ENCODE data around the gene VPS13C.
"Not testable (repeated sequence)": the region's sequence is repeated elsewhere in the genome, so short reads cannot be mapped to it uniquely, and the experiment has no call there.

The VPS13C gene

GRCh38 chr15:62048254-62048653, 12.0 kb downstream of the VPS13C start:
- not testable (repeated sequence) for H3K27ac Mint-ChIP-seq; H3K4me3 Mint-ChIP-seq; H3K9me3 Mint-ChIP-seq; H3K27me3 Mint-ChIP-seq; ATAC-seq (replicated peaks); DNase-seq; H3K36me3 Mint-ChIP-seq (ENCODE audit: insufficient read depth)
- H3K4me1 Mint-ChIP-seq (ENCODE audit: low read depth in 2 of 2): peaks cover 20 to 45% of the 10 kb centered on the region in 2 donors

DNA sequence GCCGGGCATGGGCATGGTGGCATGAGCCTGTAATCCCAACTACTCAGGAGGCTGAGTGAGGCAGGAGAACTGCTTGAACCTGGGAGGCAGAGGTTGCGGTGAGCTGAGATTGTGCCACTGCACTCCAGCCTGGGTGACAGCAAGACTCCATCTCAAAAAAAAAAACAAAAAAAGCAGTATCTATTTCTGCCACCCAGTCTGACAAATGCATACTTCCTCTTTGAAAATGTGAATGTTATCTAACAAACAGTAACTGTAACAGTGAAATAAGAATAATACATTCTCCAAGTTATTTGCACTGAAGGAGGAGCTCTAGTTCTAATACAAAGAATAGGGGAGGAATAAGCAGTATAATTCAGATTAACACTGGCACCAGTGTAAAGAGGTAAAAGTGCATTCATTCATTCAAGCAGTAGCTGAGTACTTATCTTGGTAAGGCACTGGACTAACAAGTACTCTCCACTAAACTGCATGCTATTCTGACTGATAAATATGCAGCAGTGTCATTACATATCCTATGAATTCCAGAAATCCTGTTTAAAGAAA, 12.9 kb downstream of the VPS13C start:
- Mint-ChIP-seq H3K4me1 (ENCODE audit: low read depth in 2 of 2) (peaks cover 19 to 43% of the 10 kb centered on the region in 2 donors), H3K36me3 (ENCODE audit: insufficient read depth) (peaks cover 3% of the 10 kb centered on the region), H3K9me3 (no peaks in the 10 kb centered on the region), H3K27ac (peak overlapping the region; percentile 6 to 35), H3K27me3 (no peaks in the 10 kb centered on the region), H3K4me3 (peak overlapping the region in 1 of 2 donors; percentile 37)
- no peak for ATAC-seq (replicated peaks)
- DNase-seq: no peak

DNA sequence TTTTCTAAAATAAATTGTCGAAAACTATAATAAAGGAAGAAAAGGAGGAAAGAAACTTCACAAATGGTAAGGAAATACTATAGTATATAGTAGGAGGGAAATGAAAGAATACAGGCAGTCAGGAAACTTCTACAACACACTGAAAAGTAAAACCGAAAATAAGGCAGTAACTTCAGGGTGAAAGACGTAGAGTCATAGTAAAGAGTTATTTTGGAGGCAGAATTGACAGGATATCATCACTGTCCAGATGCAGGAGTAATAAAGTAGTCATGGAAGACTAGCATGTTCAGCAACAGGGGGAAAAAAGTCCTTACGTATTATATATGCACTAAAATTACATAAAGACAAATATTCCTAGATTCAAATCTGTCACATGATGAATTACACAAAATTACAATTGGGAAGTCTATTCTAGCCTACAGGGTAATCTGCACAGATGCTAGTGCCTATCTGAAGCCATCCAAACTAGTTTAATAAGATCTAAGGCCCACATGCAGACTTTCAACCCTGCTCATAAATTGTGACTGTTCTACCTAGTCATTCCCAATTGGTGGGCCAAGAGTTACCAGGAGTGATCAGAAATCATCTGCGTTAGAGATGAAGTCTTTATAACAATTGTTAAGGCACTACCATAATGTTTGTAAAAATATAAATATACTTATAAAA, 14.0 kb downstream of the VPS13C start:
- Mint-ChIP-seq H3K36me3 (ENCODE audit: insufficient read depth) (peaks cover 12% of the 10 kb centered on the region), H3K27ac (peak overlapping the region; percentile 24 to 29), H3K4me3 (peak overlapping the region; percentile 28 to 36), H3K4me1 (ENCODE audit: low read depth in 2 of 2) (peaks cover 15 to 35% of the 10 kb centered on the region in 2 donors), H3K9me3 (no peaks in the 10 kb centered on the region), H3K27me3 (no peaks in the 10 kb centered on the region)
- DNase-seq: no peak
- peak; percentile 76 for ATAC-seq (replicated peaks)

- no peak overlapping the region for H3K4me3 Mint-ChIP-seq
- H3K36me3 Mint-ChIP-seq (ENCODE audit: insufficient read depth): peaks cover 18% of the 10 kb centered on the region
- no peaks in the 10 kb centered on the region for H3K27me3 Mint-ChIP-seq
- peak overlapping the region in 1 of 2 donors; percentile 31 for H3K27ac Mint-ChIP-seq
- ATAC-seq (replicated peaks): no peak
- H3K4me1 Mint-ChIP-seq (ENCODE audit: low read depth in 2 of 2): peaks cover 12 to 14% of the 10 kb centered on the region in 2 donors
- no peaks in the 10 kb centered on the region for H3K9me3 Mint-ChIP-seq
- DNase-seq: no peak
Measured at GRCh38 chr15:62035256-62035924, 24.9 kb downstream of the VPS13C start.

GRCh38 chr15:62027916-62028315, 32.3 kb downstream of the VPS13C start:
- H3K4me1 Mint-ChIP-seq (ENCODE audit: low read depth in 2 of 2): peaks cover 5 to 15% of the 10 kb centered on the region in 2 donors
- ATAC-seq (replicated peaks) (no peak), DNase-seq (no peak)
- no peaks in the 10 kb centered on the region for H3K9me3 Mint-ChIP-seq
- no peak overlapping the region for H3K4me3 Mint-ChIP-seq
- no peak overlapping the region for H3K27ac Mint-ChIP-seq
- H3K27me3 Mint-ChIP-seq: no peaks in the 10 kb centered on the region
- H3K36me3 Mint-ChIP-seq (ENCODE audit: insufficient read depth): peaks cover 34% of the 10 kb centered on the region

- H3K4me3 Mint-ChIP-seq: no peak overlapping the region
- peaks cover 34% of the 10 kb centered on the region for H3K36me3 Mint-ChIP-seq (ENCODE audit: insufficient read depth)
- no peaks in the 10 kb centered on the region for H3K9me3 Mint-ChIP-seq
- DNase-seq (no peak), ATAC-seq (replicated peaks) (no peak)
- H3K4me1 Mint-ChIP-seq (ENCODE audit: low read depth in 2 of 2): peaks cover 5 to 15% of the 10 kb centered on the region in 2 donors
- H3K27ac Mint-ChIP-seq: no peak overlapping the region
- H3K27me3 Mint-ChIP-seq: no peaks in the 10 kb centered on the region
Measured at GRCh38 chr15:62027263-62027565, 33.0 kb downstream of the VPS13C start.

DNA sequence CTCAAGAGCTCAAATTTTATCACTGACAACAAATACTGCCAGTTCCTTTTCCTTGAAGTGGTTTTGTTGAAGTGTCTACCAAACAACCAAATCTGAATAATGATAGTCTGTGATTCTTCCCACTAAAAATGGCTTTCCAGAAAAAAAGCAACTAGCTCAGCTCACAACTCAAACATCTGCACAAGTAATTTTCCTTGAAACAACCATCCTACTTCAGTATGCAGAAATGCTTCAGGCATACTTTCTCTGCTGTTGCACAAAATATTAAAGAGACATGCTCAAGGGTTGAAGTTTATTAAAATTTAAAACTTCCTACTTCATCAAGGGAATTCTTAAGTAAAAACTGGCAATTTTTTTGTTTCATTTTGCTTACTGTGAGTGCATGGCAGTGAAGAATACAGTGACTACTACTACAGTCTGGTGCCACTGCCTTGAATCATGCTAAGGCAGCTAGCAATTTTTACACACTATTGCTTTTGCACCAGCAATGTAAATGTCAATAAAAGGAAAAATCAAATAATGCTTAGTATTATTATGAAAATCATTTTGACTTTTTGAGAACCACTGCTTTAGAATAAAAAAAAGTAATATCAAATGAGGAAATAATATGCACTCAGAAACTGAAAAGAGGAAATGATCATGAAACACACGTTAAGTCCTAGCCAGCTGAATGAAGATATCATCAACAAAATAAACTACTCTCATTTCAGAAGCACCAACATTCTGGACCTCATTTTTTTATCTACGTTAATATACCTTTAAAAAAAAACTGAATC, 33.6 kb downstream of the VPS13C start:
- no peaks in the 10 kb centered on the region for H3K27me3 Mint-ChIP-seq
- H3K9me3 Mint-ChIP-seq: no peaks in the 10 kb centered on the region
- peaks cover 5 to 15% of the 10 kb centered on the region in 2 donors for H3K4me1 Mint-ChIP-seq (ENCODE audit: low read depth in 2 of 2)
- H3K27ac Mint-ChIP-seq: peak overlapping the region in 1 of 2 donors; percentile 44
- H3K4me3 Mint-ChIP-seq: no peak overlapping the region
- peaks cover 36% of the 10 kb centered on the region for H3K36me3 Mint-ChIP-seq (ENCODE audit: insufficient read depth)
- DNase-seq (no peak), ATAC-seq (replicated peaks) (no peak)

DNA sequence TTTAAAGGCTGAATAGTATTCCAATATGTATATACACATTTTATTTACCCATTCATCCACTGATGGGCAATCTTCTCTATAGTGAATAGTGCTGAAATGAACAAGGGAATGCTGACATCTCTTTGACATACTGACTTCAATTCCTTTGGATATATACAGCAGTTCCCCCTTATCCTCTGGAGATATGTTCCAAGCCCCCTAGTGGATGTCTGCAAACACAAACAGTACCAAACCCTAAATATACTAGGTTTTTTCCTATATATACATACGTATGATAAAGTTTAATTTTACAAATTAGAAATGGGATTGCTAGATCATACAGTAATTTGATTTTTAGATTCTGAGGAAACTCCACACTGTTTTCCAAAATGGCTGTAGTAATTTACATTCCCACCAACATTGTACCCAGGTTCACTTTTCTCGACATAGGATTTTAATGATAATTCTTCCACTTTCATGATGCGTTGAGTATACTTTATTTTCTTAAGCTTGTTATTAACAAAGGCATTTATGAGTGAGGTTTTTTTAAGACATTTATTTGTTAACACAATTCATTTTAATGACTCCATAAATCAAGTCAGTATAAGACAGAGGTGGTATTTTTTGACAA, 38.2 kb downstream of the VPS13C start:
- ATAC-seq (replicated peaks) (no peak), DNase-seq (no peak)
- H3K36me3 Mint-ChIP-seq (ENCODE audit: insufficient read depth): peaks cover 36% of the 10 kb centered on the region
- peaks cover 6 to 10% of the 10 kb centered on the region in 2 donors for H3K4me1 Mint-ChIP-seq (ENCODE audit: low read depth in 2 of 2)
- no peak overlapping the region for H3K27ac Mint-ChIP-seq
- no peaks in the 10 kb centered on the region for H3K27me3 Mint-ChIP-seq
- no peak overlapping the region for H3K4me3 Mint-ChIP-seq
- no peaks in the 10 kb centered on the region for H3K9me3 Mint-ChIP-seq

- Mint-ChIP-seq H3K4me1 (ENCODE audit: low read depth in 2 of 2) (peaks cover 6 to 8% of the 10 kb centered on the region in 2 donors), H3K27me3 (no peaks in the 10 kb centered on the region), H3K36me3 (ENCODE audit: insufficient read depth) (peaks cover 27% of the 10 kb centered on the region), H3K9me3 (peaks cover 0 to 2% of the 10 kb centered on the region in 2 donors), H3K4me3 (no peak overlapping the region), H3K27ac (no peak overlapping the region)
- DNase-seq (no peak), ATAC-seq (replicated peaks) (no peak)
Measured at GRCh38 chr15:62020576-62021160, 39.6 kb downstream of the VPS13C start.

DNA sequence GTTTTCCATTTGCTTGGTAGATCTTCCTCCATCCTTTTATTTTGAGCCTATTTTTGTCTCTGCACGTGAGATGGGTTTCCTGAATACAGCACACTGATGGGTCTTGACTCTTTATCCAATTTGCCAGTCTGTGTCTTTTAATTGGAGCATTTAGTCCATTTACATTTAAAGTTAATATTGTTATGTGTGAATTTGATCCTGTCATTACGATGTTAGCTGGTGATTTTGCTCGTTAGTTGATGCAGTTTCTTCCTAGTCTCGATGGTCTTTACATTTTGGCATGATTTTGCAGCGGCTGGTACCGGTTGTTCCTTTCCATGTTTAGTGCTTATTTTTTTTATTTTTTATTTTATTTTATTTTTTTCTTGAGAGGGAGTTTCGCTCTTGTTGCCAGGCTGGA, 54.9 kb downstream of the VPS13C start:
- H3K4me1 Mint-ChIP-seq (ENCODE audit: low read depth in 2 of 2); H3K27me3 Mint-ChIP-seq; H3K4me3 Mint-ChIP-seq; H3K27ac Mint-ChIP-seq; ATAC-seq (replicated peaks); DNase-seq; H3K9me3 Mint-ChIP-seq: not testable (repeated sequence)
- H3K36me3 Mint-ChIP-seq (ENCODE audit: insufficient read depth): peaks cover 37% of the 10 kb centered on the region

GRCh38 chr15:61997786-61998185, 62.5 kb downstream of the VPS13C start:
- Mint-ChIP-seq H3K9me3 (no peaks in the 10 kb centered on the region), H3K27me3 (no peaks in the 10 kb centered on the region), H3K4me1 (ENCODE audit: low read depth in 2 of 2) (peaks cover 2 to 16% of the 10 kb centered on the region in 2 donors), H3K4me3 (no peak overlapping the region), H3K27ac (peak overlapping the region; percentile 1 to 67), H3K36me3 (ENCODE audit: insufficient read depth) (peaks cover 15% of the 10 kb centered on the region)
- DNase-seq (no peak), ATAC-seq (replicated peaks) (no peak)

GRCh38 chr15:61996056-61996635, 64.1 kb downstream of the VPS13C start:
- DNase-seq: no peak
- Mint-ChIP-seq H3K4me1 (ENCODE audit: low read depth in 2 of 2) (peaks cover 2 to 16% of the 10 kb centered on the region in 2 donors), H3K27me3 (no peaks in the 10 kb centered on the region), H3K36me3 (ENCODE audit: insufficient read depth) (peaks cover 19% of the 10 kb centered on the region), H3K27ac (no peak overlapping the region), H3K9me3 (no peaks in the 10 kb centered on the region), H3K4me3 (no peak overlapping the region)
- ATAC-seq (replicated peaks): no peak

DNA sequence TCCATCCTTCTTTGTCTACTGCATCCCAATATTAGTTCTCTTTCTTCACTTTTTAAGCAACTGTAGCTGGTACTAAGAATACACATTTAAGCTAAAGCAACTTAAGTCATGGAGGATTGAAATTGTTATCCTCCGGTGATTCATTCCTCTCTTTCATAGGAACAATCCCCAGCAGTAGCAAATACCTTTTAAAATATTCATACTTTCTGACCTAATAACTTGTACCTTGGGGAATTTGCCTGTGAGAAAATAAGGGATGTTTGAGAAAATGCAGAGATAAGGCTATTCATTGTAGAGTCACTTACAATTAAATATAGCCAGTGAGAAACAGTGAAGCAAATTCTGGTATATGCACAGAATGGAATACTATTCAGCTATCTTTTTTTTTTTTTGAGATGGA, 66.0 kb downstream of the VPS13C start:
- peak overlapping the region in 1 of 2 donors; percentile 53 for H3K27ac Mint-ChIP-seq
- DNase-seq (no peak), ATAC-seq (replicated peaks) (no peak)
- H3K9me3 Mint-ChIP-seq: no peaks in the 10 kb centered on the region
- H3K27me3 Mint-ChIP-seq: no peaks in the 10 kb centered on the region
- no peak overlapping the region for H3K4me3 Mint-ChIP-seq
- peaks cover 2 to 21% of the 10 kb centered on the region in 2 donors for H3K4me1 Mint-ChIP-seq (ENCODE audit: low read depth in 2 of 2)
- peaks cover 32% of the 10 kb centered on the region for H3K36me3 Mint-ChIP-seq (ENCODE audit: insufficient read depth)

All from effector memory CD8-positive, alpha-beta T cell (primary cell).